K562 (cell line): Measurements from ENCODE around the gene TSPAN32. TPM values are rescaled to one million over a fixed set of nuclear protein-coding genes. Genes with fewer than 3 reads are reported as not detected.

Source experiments
- CBX1 ChIP-seq: sonication (generic); IDR thresholded peaks from 2 replicates; pipeline ENCODE4 v1.6.1; 2016; ENCODE audit warnings: antibody characterized with exemption, low read depth, mild to moderate bottlenecking
- CHCHD3 ChIP-seq: fragments of 250-450 bp; sonication (Bioruptor Pico); IDR thresholded peaks from 2 replicates; pipeline ENCODE4 v2.1.2; 2022; ENCODE audit warnings: mild to moderate bottlenecking
- CHD2 ChIP-seq: IDR thresholded peaks from 2 replicates; pipeline ENCODE4 v1.6.1; 2011; ENCODE audit warnings: low read depth, low read length
- DDX20 ChIP-seq: fragments of 450-650 bp; IDR thresholded peaks from 2 replicates; pipeline ENCODE4 v1.6.1; 2016; ENCODE audit warnings: missing genetic modification characterization, low read depth, mild to moderate bottlenecking, missing compliant biosample characterization, moderate library complexity
- ILK ChIP-seq: fragments of 450-650 bp; IDR thresholded peaks from 2 replicates; pipeline ENCODE4 v1.6.1; 2016; ENCODE audit warnings: missing genetic modification characterization, low read depth, mild to moderate bottlenecking, missing compliant biosample characterization, moderate library complexity, borderline replicate concordance
- NCOA4 ChIP-seq: fragments of 450-650 bp; IDR thresholded peaks from 2 replicates; pipeline ENCODE4 v1.6.1; 2018; ENCODE audit warnings: mild to moderate bottlenecking; ENCODE audit not compliant: partially characterized antibody
- RCOR1 ChIP-seq, 2 experiments: IDR thresholded peaks; 2 replicates each; pipeline ENCODE4 v1.6.1; 2012; ENCODE audit warnings: low read depth in 2 of 2, low read length in 2 of 2, borderline replicate concordance in 1 of 2, improper control_type of control experiment in 1 of 2
- ZNF239 ChIP-seq: fragments of 250-450 bp; sonication (Bioruptor Pico); IDR thresholded peaks from 2 replicates; pipeline ENCODE4 v1.4.0; 2020; ENCODE audit warnings: mild to moderate bottlenecking
- ZNF41 ChIP-seq: fragments of 250-450 bp; sonication (Bioruptor Pico); conservative IDR thresholded peaks from 2 replicates; pipeline ENCODE4 v1.4.0; 2020; ENCODE audit warnings: mild to moderate bottlenecking
- ZNF561 ChIP-seq: fragments of 450-650 bp; formaldehyde crosslinking; conservative IDR thresholded peaks from 2 replicates; pipeline ENCODE4 v1.4.0; 2020; ENCODE audit warnings: mild to moderate bottlenecking, moderate library complexity
- ZNF707 ChIP-seq: fragments of 250-450 bp; sonication (Bioruptor Pico); conservative IDR thresholded peaks from 2 replicates; pipeline ENCODE4 v1.8.0; 2022; ENCODE audit warnings: inconsistent platforms, mild to moderate bottlenecking, moderate library complexity
- ZNF75A ChIP-seq: fragments of 450-650 bp; formaldehyde crosslinking; IDR thresholded peaks from 2 replicates; pipeline ENCODE4 v1.4.0; 2020; ENCODE audit warnings: mild to moderate bottlenecking
- polyA plus RNA-seq, 8 experiments: library from polyadenylated mRNA; depleted of rRNA in 4 of 8; stranded (reverse) in 5 of 8; unstranded in 3 of 8; fragments of >200 nt; fragmentation: Nextera tagmentation in 2 of 8; fragmentation: Illumina TruSeq in 1 of 8; extraction: Ambion mirVana in 2 of 8; extraction: Trizol in 1 of 8; gene quantifications; 2 replicates each; pipeline versions ENCODE4 v1.2.1 to v1.2.3, GENCODE V29; 2011 to 2014; ENCODE audit warnings: inconsistent platforms in 1 of 8, missing spikeins in 1 of 8
- total RNA-seq, 7 experiments: library from RNA; depleted of rRNA in 6 of 7; stranded (reverse); fragments of >200 nt in 6 of 7; fragmentation: Illumina TruSeq in 2 of 7; extraction: Trizol in 2 of 7; gene quantifications; 2 replicates each; pipeline versions ENCODE4 v1.2.1 to v1.2.3, GENCODE V29; 2011 to 2021; ENCODE audit warnings: low replicate concordance in 1 of 7
- TF ChIP-seq, protein P1 (sequence below), 2 experiments: fragments of 450-650 bp in 1 of 2; sonication (generic) in 1 of 2; formaldehyde crosslinking; conservative IDR thresholded peaks; 2 replicates each; pipeline versions ENCODE4 v1.4.0 to v1.8.1; 2020 to 2022; ENCODE audit warnings: mild to moderate bottlenecking in 1 of 2, missing genetic modification reagents in 1 of 2
- TF ChIP-seq, protein P2 (sequence below), 2 experiments: fragments of 200-800 bp in 1 of 2; sonication (Bioruptor generic) in 1 of 2; sonication (generic) in 1 of 2; formaldehyde crosslinking in 1 of 2; IDR thresholded peaks in 1 of 2; conservative IDR thresholded peaks in 1 of 2; 2 replicates each; pipeline versions ENCODE4 v1.5.0 to v1.6.1; 2016 to 2020; ENCODE audit warnings: missing compliant biosample characterization in 1 of 2, missing genetic modification characterization in 1 of 2, missing genetic modification reagents in 1 of 2
- TF ChIP-seq, protein P3 (sequence below), 2 experiments: fragments of 450-650 bp; IDR thresholded peaks; 2 replicates each; pipeline ENCODE4 v1.6.1; 2016; ENCODE audit warnings: mild to moderate bottlenecking in 2 of 2, borderline replicate concordance in 1 of 2, low read depth in 1 of 2, moderate library complexity in 1 of 2

Gene TSPAN32
- total and polyA plus RNA-seq, 9 of the 15 experiments (the other 6 are each of a cell fraction or from before 2014, with no cell fraction given), result 0.21 to 7.3 (median 2.6) TPM

DNA sequence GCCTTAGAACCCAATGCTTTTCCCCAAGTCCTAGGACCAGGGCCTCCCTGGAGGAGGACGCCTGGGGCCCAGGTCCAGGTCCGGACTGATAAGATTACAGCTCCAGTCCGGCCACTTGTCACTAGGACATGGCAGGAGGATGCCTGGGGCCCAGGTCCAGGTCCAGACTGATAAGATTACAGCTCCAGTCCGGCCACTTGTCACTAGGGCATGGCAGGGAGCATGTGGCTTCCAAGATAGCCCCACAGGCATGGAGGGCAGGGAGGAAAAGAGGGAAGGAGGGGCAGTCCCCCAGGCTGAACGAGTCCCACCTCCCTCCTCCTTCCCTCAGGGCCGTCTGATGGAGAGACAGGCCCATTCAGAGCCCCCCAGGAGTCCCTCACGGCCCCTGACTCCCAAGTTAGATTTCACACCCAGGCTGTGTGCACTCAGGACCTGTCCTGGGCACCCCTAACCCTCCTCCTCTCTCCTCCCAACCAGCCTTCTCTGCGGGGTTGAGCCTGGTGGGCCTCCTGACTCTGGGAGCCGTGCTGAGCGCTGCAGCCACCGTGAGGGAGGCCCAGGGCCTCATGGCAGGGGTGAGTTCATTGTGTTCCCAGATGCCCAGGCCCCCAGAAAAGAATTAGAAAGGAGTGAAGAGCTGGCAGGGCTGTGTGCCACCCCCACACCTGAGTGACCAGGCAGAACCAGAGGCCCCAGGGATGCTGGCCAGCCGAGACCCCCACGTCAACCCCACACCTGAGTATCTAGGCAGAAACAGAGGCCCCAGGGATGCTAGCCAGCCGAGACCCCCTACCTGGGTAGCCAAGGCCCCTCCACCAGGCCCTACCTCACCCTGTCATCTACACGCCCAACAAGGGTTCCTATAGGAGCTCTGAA, 2.1 kb downstream of the TSPAN32 start (continued):
- TF ChIP-seq, protein P1, sequence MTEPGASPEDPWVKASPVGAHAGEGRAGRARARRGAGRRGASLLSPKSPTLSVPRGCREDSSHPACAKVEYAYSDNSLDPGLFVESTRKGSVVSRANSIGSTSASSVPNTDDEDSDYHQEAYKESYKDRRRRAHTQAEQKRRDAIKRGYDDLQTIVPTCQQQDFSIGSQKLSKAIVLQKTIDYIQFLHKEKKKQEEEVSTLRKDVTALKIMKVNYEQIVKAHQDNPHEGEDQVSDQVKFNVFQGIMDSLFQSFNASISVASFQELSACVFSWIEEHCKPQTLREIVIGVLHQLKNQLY (CRISPR knock-in tag; conservative IDR thresholded peaks at IDR 0.05), result peak in 1 of 2 experiments; percentile 72; a peak in 1 of 4 replicates
- no peak for TF ChIP-seq CBX1
- TF ChIP-seq, protein P2, sequence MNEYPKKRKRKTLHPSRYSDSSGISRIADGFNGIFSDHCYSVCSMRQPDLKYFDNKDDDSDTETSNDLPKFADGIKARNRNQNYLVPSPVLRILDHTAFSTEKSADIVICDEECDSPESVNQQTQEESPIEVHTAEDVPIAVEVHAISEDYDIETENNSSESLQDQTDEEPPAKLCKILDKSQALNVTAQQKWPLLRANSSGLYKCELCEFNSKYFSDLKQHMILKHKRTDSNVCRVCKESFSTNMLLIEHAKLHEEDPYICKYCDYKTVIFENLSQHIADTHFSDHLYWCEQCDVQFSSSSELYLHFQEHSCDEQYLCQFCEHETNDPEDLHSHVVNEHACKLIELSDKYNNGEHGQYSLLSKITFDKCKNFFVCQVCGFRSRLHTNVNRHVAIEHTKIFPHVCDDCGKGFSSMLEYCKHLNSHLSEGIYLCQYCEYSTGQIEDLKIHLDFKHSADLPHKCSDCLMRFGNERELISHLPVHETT (CRISPR knock-in tag; conservative IDR thresholded peaks at IDR 0.05 in 1 of 2, IDR thresholded peaks at IDR 0.05 in 1 of 2), result peak in 1 of 2 experiments; percentile 93; a peak in 2 of 4 replicates
- peak; percentile 74 for TF ChIP-seq ZNF41 (CRISPR knock-in tag)
- peak; percentile 91 to 98 for TF ChIP-seq RCOR1 (IDR thresholded peaks at IDR 0.05; ENCODE audit: borderline replicate concordance in 1 of 2, low read depth in 2 of 2, low read length in 2 of 2)
- 0 out of 2 replicates have a peak, but pooled peaks have one; percentile 28 for TF ChIP-seq ZNF707 (CRISPR knock-in tag)
- TF ChIP-seq, protein P3, sequence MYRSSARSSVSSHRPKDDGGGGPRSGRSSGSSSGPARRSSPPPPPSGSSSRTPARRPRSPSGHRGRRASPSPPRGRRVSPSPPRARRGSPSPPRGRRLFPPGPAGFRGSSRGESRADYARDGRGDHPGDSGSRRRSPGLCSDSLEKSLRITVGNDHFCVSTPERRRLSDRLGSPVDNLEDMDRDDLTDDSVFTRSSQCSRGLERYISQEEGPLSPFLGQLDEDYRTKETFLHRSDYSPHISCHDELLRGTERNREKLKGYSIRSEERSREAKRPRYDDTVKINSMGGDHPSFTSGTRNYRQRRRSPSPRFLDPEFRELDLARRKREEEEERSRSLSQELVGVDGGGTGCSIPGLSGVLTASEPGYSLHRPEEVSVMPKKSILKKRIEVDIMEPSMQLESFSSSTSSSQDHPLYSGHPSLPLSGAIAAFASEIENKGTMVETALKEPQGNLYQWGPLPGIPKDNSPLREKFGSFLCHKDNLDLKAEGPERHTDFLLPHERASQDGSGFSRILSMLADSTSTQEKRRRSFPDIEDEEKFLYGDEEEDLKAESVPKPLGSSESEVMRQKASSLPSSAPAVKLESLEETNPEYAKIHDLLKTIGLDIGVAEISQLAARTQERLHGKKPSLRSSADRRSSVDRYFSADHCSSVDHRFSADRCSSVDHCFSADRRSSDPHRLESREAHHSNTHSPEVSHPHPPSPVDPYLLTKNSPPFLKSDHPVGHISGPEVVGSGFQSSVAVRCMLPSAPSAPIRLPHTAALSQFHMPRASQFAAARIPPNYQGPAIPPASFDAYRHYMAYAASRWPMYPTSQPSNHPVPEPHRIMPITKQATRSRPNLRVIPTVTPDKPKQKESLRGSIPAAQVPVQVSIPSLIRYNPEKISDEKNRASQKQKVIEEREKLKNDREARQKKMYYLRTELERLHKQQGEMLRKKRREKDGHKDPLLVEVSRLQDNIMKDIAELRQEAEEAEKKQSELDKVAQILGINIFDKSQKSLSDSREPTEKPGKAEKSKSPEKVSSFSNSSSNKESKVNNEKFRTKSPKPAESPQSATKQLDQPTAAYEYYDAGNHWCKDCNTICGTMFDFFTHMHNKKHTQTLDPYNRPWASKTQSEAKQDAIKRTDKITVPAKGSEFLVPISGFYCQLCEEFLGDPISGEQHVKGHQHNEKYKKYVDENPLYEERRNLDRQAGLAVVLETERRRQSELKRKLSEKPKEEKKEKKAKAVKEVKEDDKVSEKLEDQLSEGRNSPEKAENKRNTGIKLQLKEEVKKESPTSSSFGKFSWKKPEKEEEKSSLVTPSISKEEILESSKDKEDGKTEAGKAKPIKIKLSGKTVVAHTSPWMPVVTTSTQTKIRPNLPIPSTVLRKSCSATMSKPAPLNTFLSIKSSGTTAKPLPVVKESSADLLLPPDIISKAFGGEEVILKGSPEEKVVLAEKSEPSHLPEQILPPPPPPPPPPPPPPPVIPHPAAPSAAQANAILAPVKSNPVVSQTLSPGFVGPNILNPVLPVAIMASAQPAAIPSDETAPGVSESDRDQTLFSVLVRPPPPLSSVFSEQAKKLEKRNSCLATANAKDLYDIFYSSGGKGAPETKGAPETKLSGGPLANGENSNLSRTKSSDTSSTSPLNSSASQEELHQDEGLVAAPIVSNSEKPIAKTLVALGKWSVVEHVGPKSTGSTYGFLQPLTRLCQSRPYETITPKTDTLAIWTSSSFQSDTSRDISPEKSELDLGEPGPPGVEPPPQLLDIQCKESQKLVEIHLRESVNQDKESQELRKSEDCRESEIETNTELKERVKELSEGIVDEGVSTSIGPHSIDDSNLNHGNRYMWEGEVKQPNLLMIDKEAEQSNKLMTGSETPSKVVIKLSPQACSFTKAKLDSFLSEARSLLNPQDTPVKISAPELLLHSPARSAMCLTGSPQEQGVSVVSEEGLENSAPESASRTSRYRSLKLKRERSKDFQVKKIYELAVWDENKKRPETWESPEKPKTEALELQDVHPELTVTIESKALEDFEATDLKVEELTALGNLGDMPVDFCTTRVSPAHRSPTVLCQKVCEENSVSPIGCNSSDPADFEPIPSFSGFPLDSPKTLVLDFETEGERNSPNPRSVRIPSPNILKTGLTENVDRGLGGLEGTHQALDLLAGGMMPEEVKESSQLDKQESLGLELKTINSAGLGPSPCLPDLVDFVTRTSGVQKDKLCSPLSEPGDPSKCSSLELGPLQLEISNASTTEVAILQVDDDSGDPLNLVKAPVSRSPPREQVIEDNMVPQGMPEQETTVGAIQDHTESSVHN (IDR thresholded peaks at IDR 0.05; ENCODE audit: borderline replicate concordance in 1 of 2, low read depth in 1 of 2), result no peak
- TF ChIP-seq CHCHD3 (CRISPR knock-in tag), result no peak
- no peak for TF ChIP-seq ZNF561 (CRISPR knock-in tag)
- TF ChIP-seq ILK (tag), result no peak
- TF ChIP-seq NCOA4, result no peak
- no peak for TF ChIP-seq CHD2
- TF ChIP-seq ZNF75A (CRISPR knock-in tag), result no peak
- no peak for TF ChIP-seq DDX20 (tag)
- TF ChIP-seq ZNF239 (CRISPR knock-in tag), result peak; percentile 14; the same call in 1 of the 2 replicates
